Stimulated activated naive CD4-positive, alpha-beta T cell (primary cell): ENCODE measurements around the gene ATP4A.
"Not testable (repeated sequence)": the region's sequence is repeated elsewhere in the genome, so short reads cannot be mapped to it uniquely, and the experiment has no call there.

Source experiments
- DNase-seq, 6 experiments: peaks; one replicate each; lab custom pipeline; 2025; lab: John Stamatoyannopoulos, UW

Gene ATP4A

GRCh38 chr19:35563207-35563829, at the start of gene ATP4A:
Gene ATP4A, minus strand, starts transcription at chr19:35563658. Its CDS starts 29 bp downstream, at chr19:35563629.
- DNase-seq, result no peak

GRCh38 chr19:35612559-35613321, 49.3 kb upstream of the ATP4A start, which contains the start of gene HAUS5:
Gene HAUS5, plus strand, starts transcription at chr19:35612735. Its CDS starts 60 bp downstream, at chr19:35612795.
- DNase-seq, result peak; percentile 88 to 95 (median 94)

GRCh38 chr19:35612224-35612558, 48.7 kb upstream of the ATP4A start:
- DNase-seq, result no peak

GRCh38 chr19:35609851-35610353, 46.4 kb upstream of the ATP4A start:
- DNase-seq, result peak in 4 of 6 experiments; percentile 3 to 45 (median 38)

GRCh38 chr19:35608251-35608650, 44.8 kb upstream of the ATP4A start:
- DNase-seq, result peak in 2 of 6 experiments; percentile 2 to 32

GRCh38 chr19:35607661-35608060, 44.2 kb upstream of the ATP4A start:
- no peak for DNase-seq

GRCh38 chr19:35607170-35607569, 43.7 kb upstream of the ATP4A start:
- DNase-seq, result not testable (repeated sequence)

- DNase-seq, result not testable (repeated sequence)
These were observed 41.0 kb upstream of the ATP4A start for GRCh38 chr19:35604436-35604835.

GRCh38 chr19:35601971-35602370, 38.5 kb upstream of the ATP4A start:
- DNase-seq, result no peak

GRCh38 chr19:35596366-35596999, 33.0 kb upstream of the ATP4A start:
- peak in 1 of 6 experiments; percentile 2 for DNase-seq

GRCh38 chr19:35595928-35596327, 32.5 kb upstream of the ATP4A start:
- DNase-seq, result no peak

- DNase-seq, result not testable (repeated sequence)
These were observed 31.6 kb upstream of the ATP4A start for GRCh38 chr19:35595026-35595425.

- DNase-seq, result peak in 3 of 6 experiments; percentile 2 to 25 (median 10)
These were observed 28.8 kb upstream of the ATP4A start for GRCh38 chr19:35592226-35592625.

- DNase-seq, result no peak
These were observed 27.4 kb upstream of the ATP4A start for GRCh38 chr19:35590875-35591274.

GRCh38 chr19:35587321-35587720, 23.9 kb upstream of the ATP4A start:
- no peak for DNase-seq

- DNase-seq, result peak in 1 of 6 experiments; percentile 9
These were observed 22.4 kb upstream of the ATP4A start, which contains the start of gene PMIS2 for GRCh38 chr19:35585848-35586247. Gene PMIS2, plus strand, starts transcription at chr19:35586173. Its CDS starts 87 bp downstream, at chr19:35586260.

- DNase-seq, result no peak
These were observed 19.3 kb upstream of the ATP4A start for GRCh38 chr19:35582760-35583159.

- DNase-seq, result no peak
These were observed 15.2 kb upstream of the ATP4A start for GRCh38 chr19:35578707-35579106.

GRCh38 chr19:35577918-35578317, 14.5 kb upstream of the ATP4A start:
- DNase-seq, result no peak

- DNase-seq, result no peak
These were observed 8.0 kb upstream of the ATP4A start for GRCh38 chr19:35571406-35571965.

- DNase-seq, result no peak
These were observed 5.9 kb upstream of the ATP4A start for GRCh38 chr19:35569281-35569781.

- no peak for DNase-seq
These were observed 3.3 kb upstream of the ATP4A start for GRCh38 chr19:35566738-35567137.
